Calu3 (cell line): Measurements from ENCODE around the gene PARN. TPM values are rescaled to one million over a fixed set of nuclear protein-coding genes. Genes with fewer than 3 reads are reported as not detected.

Experiments used
- BruUV-seq: library from RNA; stranded (reverse); fragments of 400-500 nt; replicated peaks from 2 replicates; lab custom pipeline; 2021; lab: Mats Ljungman, UMichigan
- CTCF ChIA-PET: fragments of 300-600 bp; sonication (Branson Sonifier 250); formaldehyde crosslinking; loops from one replicate; lab custom pipeline; 2022; ENCODE audit warnings: antibody characterized with exemption; lab: Charles Lee
- DNase-seq: peaks from one replicate; pipeline ENCODE4 v3.0.0; 2022
- H3K27ac Mint-ChIP-seq: one replicate; pipeline ENCODE4 v1.8.0; 2022; ENCODE audit warnings: mixed read lengths; ENCODE audit not compliant: unreplicated experiment
- H3K27me3 Mint-ChIP-seq: one replicate; pipeline ENCODE4 v1.8.0; 2022; ENCODE audit warnings: mixed read lengths; ENCODE audit not compliant: unreplicated experiment
- H3K36me3 Mint-ChIP-seq: one replicate; pipeline ENCODE4 v1.8.0; 2022; ENCODE audit warnings: mild to moderate bottlenecking, moderate library complexity, mixed read lengths; ENCODE audit not compliant: insufficient read depth, unreplicated experiment
- H3K4me1 Mint-ChIP-seq: one replicate; pipeline ENCODE4 v1.8.0; 2022; ENCODE audit warnings: mild to moderate bottlenecking, low read depth, mixed read lengths; ENCODE audit not compliant: unreplicated experiment
- H3K4me3 Mint-ChIP-seq: one replicate; pipeline ENCODE4 v1.8.0; 2022; ENCODE audit warnings: mild to moderate bottlenecking, low read depth, moderate library complexity, mixed read lengths; ENCODE audit not compliant: unreplicated experiment
- H3K9me3 Mint-ChIP-seq: one replicate; pipeline ENCODE4 v1.8.0; 2022; ENCODE audit warnings: low read depth, mixed read lengths; ENCODE audit not compliant: unreplicated experiment
- intact Hi-C: fragments of 100-400 bp; cut with micrococcal nuclease; formaldehyde crosslinking; loops from one replicate; pipeline ENCODE4 v1.10.0; 2022; ENCODE audit not compliant: unreplicated experiment
- total RNA-seq: library from RNA; stranded (reverse); gene quantifications from 2 replicates; pipeline ENCODE4 v1.2.3, GENCODE V29; 2022
- TF ChIP-seq, protein P1 (sequence below): fragments of 200-600 bp; IDR thresholded peaks from one replicate; pipeline ENCODE4 v1.8.0; 2022; ENCODE audit warnings: antibody characterized with exemption; ENCODE audit not compliant: unreplicated experiment

PARN gene
- total RNA-seq, 1 experiment from 2014 or later = 59.1 TPM

DNA sequence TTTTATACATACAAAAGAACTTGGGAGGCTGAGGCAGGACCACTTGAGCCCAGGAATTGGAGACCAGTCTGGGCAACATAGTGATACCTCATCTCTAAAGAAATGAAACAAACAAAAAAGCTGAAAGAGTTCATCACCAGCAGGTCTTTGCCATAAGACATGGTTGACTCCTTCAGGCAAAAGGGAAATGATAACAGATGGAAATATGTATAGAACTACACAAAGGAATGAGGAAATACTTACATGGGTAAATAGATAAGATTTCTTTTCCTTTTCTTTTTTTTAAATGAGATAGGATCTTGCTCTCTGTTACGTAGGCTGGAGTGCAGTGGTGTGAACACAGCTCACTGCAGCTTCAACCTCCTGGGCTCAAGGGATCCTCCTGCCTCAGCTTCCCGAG lies 165.3 kb downstream of the PARN start:
- Mint-ChIP-seq H3K4me3 (no peak overlapping the region), H3K36me3 (no peaks in the 10 kb centered on the region), H3K27me3 (no peaks in the 10 kb centered on the region), H3K27ac (no peak overlapping the region), H3K9me3 (peaks cover 9% of the 10 kb centered on the region), H3K4me1 (no peaks in the 10 kb centered on the region)
- intact Hi-C loops = no loop called here
- BruUV-seq = no TSS peak
- TF ChIP-seq, protein P1, sequence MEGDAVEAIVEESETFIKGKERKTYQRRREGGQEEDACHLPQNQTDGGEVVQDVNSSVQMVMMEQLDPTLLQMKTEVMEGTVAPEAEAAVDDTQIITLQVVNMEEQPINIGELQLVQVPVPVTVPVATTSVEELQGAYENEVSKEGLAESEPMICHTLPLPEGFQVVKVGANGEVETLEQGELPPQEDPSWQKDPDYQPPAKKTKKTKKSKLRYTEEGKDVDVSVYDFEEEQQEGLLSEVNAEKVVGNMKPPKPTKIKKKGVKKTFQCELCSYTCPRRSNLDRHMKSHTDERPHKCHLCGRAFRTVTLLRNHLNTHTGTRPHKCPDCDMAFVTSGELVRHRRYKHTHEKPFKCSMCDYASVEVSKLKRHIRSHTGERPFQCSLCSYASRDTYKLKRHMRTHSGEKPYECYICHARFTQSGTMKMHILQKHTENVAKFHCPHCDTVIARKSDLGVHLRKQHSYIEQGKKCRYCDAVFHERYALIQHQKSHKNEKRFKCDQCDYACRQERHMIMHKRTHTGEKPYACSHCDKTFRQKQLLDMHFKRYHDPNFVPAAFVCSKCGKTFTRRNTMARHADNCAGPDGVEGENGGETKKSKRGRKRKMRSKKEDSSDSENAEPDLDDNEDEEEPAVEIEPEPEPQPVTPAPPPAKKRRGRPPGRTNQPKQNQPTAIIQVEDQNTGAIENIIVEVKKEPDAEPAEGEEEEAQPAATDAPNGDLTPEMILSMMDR = no peak
- DNase-seq = no peak
- CTCF ChIA-PET = no interaction called here

DNA sequence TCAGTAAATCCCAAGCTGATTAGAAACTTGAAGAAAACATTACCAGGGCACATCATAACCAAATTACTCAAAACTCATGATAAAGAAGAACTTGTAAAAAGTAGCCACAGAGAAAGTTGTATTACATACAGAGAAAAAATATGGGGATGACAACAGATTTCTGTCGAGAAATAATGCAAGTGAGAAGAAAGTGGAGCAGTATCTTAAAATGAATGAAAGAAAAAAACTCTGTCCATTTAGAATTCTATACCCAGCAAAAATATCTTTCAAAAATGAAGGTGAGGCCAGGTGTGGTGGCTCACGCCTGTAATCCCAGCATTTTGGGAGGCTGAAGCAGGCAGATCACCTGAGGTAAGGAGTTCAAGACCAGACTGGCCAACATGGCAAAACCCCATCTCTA lies 165.9 kb downstream of the PARN start:
- intact Hi-C loops = no loop called here
- no peak for DNase-seq
- BruUV-seq = no TSS peak
- Mint-ChIP-seq H3K36me3 (no peaks in the 10 kb centered on the region), H3K9me3 (peaks cover 9% of the 10 kb centered on the region), H3K4me1 (no peaks in the 10 kb centered on the region), H3K27ac (no peak overlapping the region), H3K27me3 (no peaks in the 10 kb centered on the region), H3K4me3 (no peak overlapping the region)
- TF ChIP-seq, protein P1 = no peak
- CTCF ChIA-PET = no interaction called here

DNA sequence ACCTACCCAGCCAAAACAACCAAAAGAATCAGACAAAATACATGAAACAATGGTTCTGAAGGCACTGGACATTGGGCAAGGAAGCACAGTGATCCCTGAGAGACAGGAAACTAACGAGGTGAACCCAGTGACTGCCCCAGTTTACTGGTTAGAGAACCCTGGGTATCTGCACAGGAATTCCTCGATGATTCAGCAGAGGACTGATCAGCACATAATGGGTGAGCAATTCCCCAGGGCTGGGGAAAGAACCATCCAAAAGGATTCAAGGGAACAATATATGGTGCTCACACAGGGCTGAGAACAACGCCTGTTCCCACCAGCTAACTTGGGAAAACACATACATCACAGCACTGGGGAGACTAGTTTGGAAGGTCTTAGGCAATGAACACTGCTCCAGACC lies 167.2 kb downstream of the PARN start:
- no TSS peak for BruUV-seq
- no peak for DNase-seq
- no peak overlapping the region for H3K4me3 Mint-ChIP-seq
- CTCF ChIA-PET = no interaction called here
- H3K4me1 Mint-ChIP-seq = no peaks in the 10 kb centered on the region
- H3K27me3 Mint-ChIP-seq = no peaks in the 10 kb centered on the region
- TF ChIP-seq, protein P1 = no peak
- no peak overlapping the region for H3K27ac Mint-ChIP-seq
- peaks cover 9% of the 10 kb centered on the region for H3K9me3 Mint-ChIP-seq
- H3K36me3 Mint-ChIP-seq = no peaks in the 10 kb centered on the region
- intact Hi-C loops = no loop called here

DNA sequence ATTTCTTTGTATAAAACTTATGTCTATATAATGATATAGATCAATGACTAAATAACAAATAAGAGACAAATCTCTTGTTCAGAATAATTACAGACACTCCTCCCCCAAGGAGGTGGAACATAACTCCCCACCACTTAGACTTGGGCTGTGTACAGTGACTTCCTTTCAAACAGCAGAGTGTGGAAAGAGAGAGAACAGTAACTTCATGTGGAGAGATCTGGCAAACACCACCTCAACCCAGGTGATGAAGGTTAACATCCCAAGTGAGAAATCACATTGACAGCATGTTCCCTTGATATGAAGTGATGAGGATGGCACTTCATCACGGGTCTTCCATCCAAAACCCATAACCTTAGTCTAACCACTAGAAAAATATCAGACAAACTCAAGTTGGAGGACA lies 169.3 kb downstream of the PARN start:
- peaks cover 5% of the 10 kb centered on the region for H3K4me1 Mint-ChIP-seq
- CTCF ChIA-PET = no interaction called here
- BruUV-seq = no TSS peak

More for the DNA sequence above, 169.3 kb downstream of the PARN start:
- Mint-ChIP-seq H3K27me3 (no peaks in the 10 kb centered on the region), H3K4me3 (no peak overlapping the region), H3K36me3 (no peaks in the 10 kb centered on the region), H3K27ac (no peak overlapping the region), H3K9me3 (peaks cover 9% of the 10 kb centered on the region)
- intact Hi-C loops = no loop called here
- no peak for DNase-seq
- TF ChIP-seq, protein P1 = no peak
